ENCODE measurements around the gene LDLRAD4. TPM values are rescaled to one million over a fixed set of nuclear protein-coding genes. Genes with fewer than 3 reads are reported as not detected.

The LDLRAD4 gene
- total RNA-seq, 2 donors from 2014 or later = 11.7 to 17.0 TPM

GRCh38 chr18:13440277-13441248, 222.0 kb downstream of the LDLRAD4 start:
- Histone ChIP-seq H3K27ac (no peak overlapping the region), H3K4me1 (no peaks in the 10 kb centered on the region), H3K36me3 (no peaks in the 10 kb centered on the region), H3K4me3 (no peak overlapping the region), H3K9me3 (no peaks in the 10 kb centered on the region), H3K27me3 (no peaks in the 10 kb centered on the region), H3K9ac (ENCODE audit: low read depth in 2 of 2, low read length in 2 of 2) (no peak overlapping the region)
- TF ChIP-seq CTCF (IDR thresholded peaks at IDR 0.05) = no peak
- DNase-seq = no peak
- intact Hi-C loops (cut with DNase I) = no loop called here

- no peak for DNase-seq
- intact Hi-C loops (cut with DNase I) = no loop called here
- Histone ChIP-seq H3K4me1 (no peaks in the 10 kb centered on the region), H3K27ac (no peak overlapping the region), H3K9me3 (no peaks in the 10 kb centered on the region), H3K4me3 (no peak overlapping the region), H3K27me3 (no peaks in the 10 kb centered on the region), H3K9ac (ENCODE audit: low read depth in 2 of 2, low read length in 2 of 2) (no peak overlapping the region), H3K36me3 (no peaks in the 10 kb centered on the region)
- TF ChIP-seq CTCF (IDR thresholded peaks at IDR 0.05) = no peak
Measured at GRCh38 chr18:13441736-13442135, 223.2 kb downstream of the LDLRAD4 start.

- H3K9me3 ChIP-seq = no peaks in the 10 kb centered on the region
- H3K27me3 ChIP-seq = no peaks in the 10 kb centered on the region
- intact Hi-C loops (cut with DNase I) = no loop called here
- no peak for TF ChIP-seq CTCF (IDR thresholded peaks at IDR 0.05)
- H3K36me3 ChIP-seq = no peaks in the 10 kb centered on the region
- no peak for DNase-seq
- H3K27ac ChIP-seq = no peak overlapping the region
- H3K4me1 ChIP-seq = no peaks in the 10 kb centered on the region
- no peak overlapping the region for H3K4me3 ChIP-seq
- no peak overlapping the region for H3K9ac ChIP-seq (ENCODE audit: low read depth in 2 of 2, low read length in 2 of 2)
Measured at GRCh38 chr18:13442451-13442850, 223.9 kb downstream of the LDLRAD4 start.

- Histone ChIP-seq H3K4me3 (no peak overlapping the region), H3K9ac (ENCODE audit: low read depth in 2 of 2, low read length in 2 of 2) (no peak overlapping the region), H3K4me1 (no peaks in the 10 kb centered on the region), H3K9me3 (no peaks in the 10 kb centered on the region), H3K27me3 (no peaks in the 10 kb centered on the region), H3K27ac (no peak overlapping the region), H3K36me3 (no peaks in the 10 kb centered on the region)
- no peak for TF ChIP-seq CTCF (IDR thresholded peaks at IDR 0.05)
- no peak for DNase-seq
- intact Hi-C loops (cut with DNase I) = no loop called here
Measured at GRCh38 chr18:13443552-13443951, 225.0 kb downstream of the LDLRAD4 start.

GRCh38 chr18:13444430-13445240, 226.1 kb downstream of the LDLRAD4 start:
- H3K9me3 ChIP-seq = no peaks in the 10 kb centered on the region
- no peaks in the 10 kb centered on the region for H3K36me3 ChIP-seq
- no peak for TF ChIP-seq CTCF (IDR thresholded peaks at IDR 0.05)
- no peaks in the 10 kb centered on the region for H3K27me3 ChIP-seq
- no peak for DNase-seq
- no peaks in the 10 kb centered on the region for H3K4me1 ChIP-seq
- H3K4me3 ChIP-seq = no peak overlapping the region
- H3K27ac ChIP-seq = no peak overlapping the region
- H3K9ac ChIP-seq (ENCODE audit: low read depth in 2 of 2, low read length in 2 of 2) = no peak overlapping the region
- intact Hi-C loops (cut with DNase I) = no loop called here
